Measurements from ENCODE around the gene SLC38A8. TPM values are rescaled to one million over a fixed set of nuclear protein-coding genes. Genes with fewer than 3 reads are reported as not detected.

Gene SLC38A8
- total RNA-seq, 2 donors from 2014 or later, result not detected

DNA sequence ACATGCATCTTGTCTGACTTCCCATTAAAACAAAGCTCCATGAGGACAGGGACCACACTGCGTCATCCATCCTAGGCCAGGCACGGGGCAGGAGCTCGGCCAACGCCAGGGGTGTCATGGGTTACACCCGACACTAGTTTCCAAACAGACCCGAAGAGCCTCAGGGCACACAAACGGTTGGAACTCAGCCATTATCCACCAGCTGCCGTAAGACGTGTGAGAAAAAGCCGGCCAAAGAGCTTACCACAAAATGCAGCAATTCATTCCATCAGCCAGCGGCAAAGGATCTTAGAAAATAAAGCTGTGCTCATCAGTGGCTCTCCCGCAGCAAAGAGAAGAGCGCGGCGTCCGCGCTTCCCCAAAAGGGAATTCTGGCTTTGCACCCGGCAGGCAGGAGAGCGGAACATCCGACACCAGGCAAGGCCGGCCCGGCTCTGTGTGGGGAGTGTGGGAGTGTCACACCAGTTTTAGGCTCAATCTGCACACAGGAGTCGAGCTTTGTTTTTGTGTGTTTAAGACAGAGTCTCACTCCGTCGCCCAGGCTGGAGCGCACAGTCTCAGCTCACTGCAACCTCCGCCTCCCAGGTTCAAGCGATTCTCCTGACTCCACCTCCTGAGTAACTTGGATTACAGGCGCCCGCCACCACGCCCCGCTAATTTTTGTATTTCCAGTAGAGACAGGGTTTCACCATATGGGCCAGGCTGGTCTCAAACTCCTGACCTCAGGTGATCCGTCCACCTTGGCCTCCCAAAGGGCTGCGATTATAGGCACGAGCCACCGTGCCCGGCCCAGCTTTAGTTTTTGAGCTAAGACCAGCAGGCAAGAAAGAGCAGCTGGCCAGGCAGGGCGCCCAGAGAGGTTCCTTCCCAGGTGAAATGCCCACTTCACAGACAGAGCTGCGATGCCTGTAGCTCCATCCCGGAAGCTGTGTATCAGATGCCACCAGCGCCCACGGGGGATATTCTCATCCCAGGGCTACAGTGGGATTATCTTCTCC, 1.5 kb downstream of the SLC38A8 start:
- Mint-ChIP-seq H3K27me3 (ENCODE audit: insufficient read depth) (peaks cover 60% of the 10 kb centered on the region), H3K9me3 (peaks cover 3% of the 10 kb centered on the region), H3K27ac (no peak overlapping the region), H3K4me1 (peaks cover 27% of the 10 kb centered on the region), H3K36me3 (ENCODE audit: low read depth) (no peaks in the 10 kb centered on the region), H3K4me3 (no peak overlapping the region)
- 90 to 93% methylated on average over 34 to 42 of the region's 42 CpGs for whole genome bisulfite sequencing, 2 experiments (ENCODE audit: insufficient coverage in 1 of 2, insufficient read length in 1 of 2)
- Histone ChIP-seq H3K4me1 (ENCODE audit: control insufficient read depth, insufficient read depth, low read length) (peaks cover 14% of the 10 kb centered on the region), H3K9me3 (ENCODE audit: control insufficient read depth, low read length) (no peaks in the 10 kb centered on the region), H3K4me3 (ENCODE audit: low read length) (no peak overlapping the region), H3K9ac (ENCODE audit: extremely low read depth, low read length, poor library complexity, severe bottlenecking) (no peak overlapping the region), H3K27me3 (ENCODE audit: control insufficient read depth, insufficient read depth, low read length, poor library complexity, severe bottlenecking) (peaks cover 50% of the 10 kb centered on the region), H3K27ac (ENCODE audit: low read depth, low read length) (no peak overlapping the region), H3K36me3 (ENCODE audit: control insufficient read depth, insufficient read depth, low read length) (no peaks in the 10 kb centered on the region)
- no peak for DNase-seq
- TF ChIP-seq, protein P1, sequence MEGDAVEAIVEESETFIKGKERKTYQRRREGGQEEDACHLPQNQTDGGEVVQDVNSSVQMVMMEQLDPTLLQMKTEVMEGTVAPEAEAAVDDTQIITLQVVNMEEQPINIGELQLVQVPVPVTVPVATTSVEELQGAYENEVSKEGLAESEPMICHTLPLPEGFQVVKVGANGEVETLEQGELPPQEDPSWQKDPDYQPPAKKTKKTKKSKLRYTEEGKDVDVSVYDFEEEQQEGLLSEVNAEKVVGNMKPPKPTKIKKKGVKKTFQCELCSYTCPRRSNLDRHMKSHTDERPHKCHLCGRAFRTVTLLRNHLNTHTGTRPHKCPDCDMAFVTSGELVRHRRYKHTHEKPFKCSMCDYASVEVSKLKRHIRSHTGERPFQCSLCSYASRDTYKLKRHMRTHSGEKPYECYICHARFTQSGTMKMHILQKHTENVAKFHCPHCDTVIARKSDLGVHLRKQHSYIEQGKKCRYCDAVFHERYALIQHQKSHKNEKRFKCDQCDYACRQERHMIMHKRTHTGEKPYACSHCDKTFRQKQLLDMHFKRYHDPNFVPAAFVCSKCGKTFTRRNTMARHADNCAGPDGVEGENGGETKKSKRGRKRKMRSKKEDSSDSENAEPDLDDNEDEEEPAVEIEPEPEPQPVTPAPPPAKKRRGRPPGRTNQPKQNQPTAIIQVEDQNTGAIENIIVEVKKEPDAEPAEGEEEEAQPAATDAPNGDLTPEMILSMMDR (conservative IDR thresholded peaks at IDR 0.05), result no peak

DNA sequence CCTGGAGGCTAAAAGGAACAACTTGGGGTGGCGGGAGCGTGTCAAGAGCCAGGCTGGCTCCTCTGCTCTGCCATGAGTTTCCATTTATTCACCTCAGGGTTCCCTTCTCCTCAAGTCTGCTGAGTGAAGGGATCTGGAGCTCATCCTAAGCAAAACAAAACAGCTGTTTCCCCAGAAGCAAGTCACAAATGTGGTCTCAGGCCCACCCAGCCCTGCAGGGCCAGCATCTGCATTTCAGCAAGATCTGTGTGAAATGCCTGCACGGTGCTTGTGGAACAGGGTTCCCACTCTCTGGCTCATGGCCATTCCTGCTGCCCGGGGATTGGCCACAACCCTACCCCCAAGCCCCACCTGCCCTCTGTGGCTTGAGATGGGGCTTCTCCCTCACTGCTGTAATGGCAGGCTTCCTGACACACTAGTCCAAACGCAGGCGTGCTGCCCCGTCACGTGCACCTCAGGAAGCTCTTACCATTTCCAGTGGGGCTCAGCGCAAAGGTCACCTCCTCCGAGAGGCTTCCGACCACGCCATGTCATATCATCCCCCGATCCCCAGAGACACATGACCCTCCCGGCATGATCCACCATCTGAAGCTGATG, 2.3 kb downstream of the SLC38A8 start:
- peaks cover 14% of the 10 kb centered on the region for H3K4me1 ChIP-seq (ENCODE audit: control insufficient read depth, insufficient read depth, low read length)
- Mint-ChIP-seq H3K9me3 (peaks cover 10% of the 10 kb centered on the region), H3K27ac (no peak overlapping the region), H3K36me3 (ENCODE audit: low read depth) (no peaks in the 10 kb centered on the region), H3K4me3 (no peak overlapping the region), H3K27me3 (ENCODE audit: insufficient read depth) (peaks cover 66% of the 10 kb centered on the region), H3K4me1 (peaks cover 27% of the 10 kb centered on the region)
- no peak for DNase-seq
- H3K36me3 ChIP-seq (ENCODE audit: control insufficient read depth, insufficient read depth, low read length), result no peaks in the 10 kb centered on the region
- no peak overlapping the region for H3K4me3 ChIP-seq (ENCODE audit: low read length)
- TF ChIP-seq, protein P1 (conservative IDR thresholded peaks at IDR 0.05), result no peak
- H3K27ac ChIP-seq (ENCODE audit: low read depth, low read length), result no peak overlapping the region
- H3K9me3 ChIP-seq (ENCODE audit: control insufficient read depth, low read length), result peaks cover 5% of the 10 kb centered on the region
- WGBS, 2 experiments (ENCODE audit: insufficient coverage in 1 of 2, insufficient read length in 1 of 2), result 93 to 96% methylated on average over 13 to 14 of the region's 14 CpGs
- H3K27me3 ChIP-seq (ENCODE audit: control insufficient read depth, insufficient read depth, low read length, poor library complexity, severe bottlenecking), result peaks cover 50% of the 10 kb centered on the region
- no peak overlapping the region for H3K9ac ChIP-seq (ENCODE audit: extremely low read depth, low read length, poor library complexity, severe bottlenecking)

DNA sequence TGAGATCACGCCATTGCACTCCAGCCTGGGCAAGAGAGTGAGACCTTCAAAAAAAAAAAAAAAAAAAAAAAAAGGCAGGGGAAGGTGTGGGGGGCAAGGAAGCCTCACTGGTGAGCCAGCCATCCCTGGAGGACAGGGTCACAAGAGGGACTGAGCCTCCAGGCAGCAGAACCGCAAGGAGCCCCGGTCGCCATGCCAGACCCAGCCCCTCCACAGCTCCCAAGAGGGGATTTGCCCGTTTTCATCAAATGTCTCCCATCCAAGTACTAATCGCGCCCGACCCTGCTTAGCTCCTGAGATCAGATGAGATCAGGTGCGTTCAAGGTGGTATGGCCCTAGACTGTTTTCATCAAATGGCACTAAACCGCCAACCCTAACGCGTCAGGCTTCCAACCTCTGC, 2.9 kb downstream of the SLC38A8 start:
- WGBS, 2 experiments (ENCODE audit: insufficient coverage in 1 of 2, insufficient read length in 1 of 2), result 90 to 92% methylated on average over 11 to 12 of the region's 12 CpGs

More for the DNA sequence above, 2.9 kb downstream of the SLC38A8 start:
- DNase-seq, result no peak
- Mint-ChIP-seq H3K9me3 (peaks cover 11% of the 10 kb centered on the region), H3K27ac (no peak overlapping the region), H3K27me3 (ENCODE audit: insufficient read depth) (peaks cover 67% of the 10 kb centered on the region), H3K4me1 (peaks cover 23% of the 10 kb centered on the region), H3K4me3 (no peak overlapping the region), H3K36me3 (ENCODE audit: low read depth) (no peaks in the 10 kb centered on the region)
- H3K4me3 ChIP-seq (ENCODE audit: low read length), result no peak overlapping the region
- H3K9ac ChIP-seq (ENCODE audit: extremely low read depth, low read length, poor library complexity, severe bottlenecking), result no peak overlapping the region
- no peaks in the 10 kb centered on the region for H3K36me3 ChIP-seq (ENCODE audit: control insufficient read depth, insufficient read depth, low read length)
- H3K4me1 ChIP-seq (ENCODE audit: control insufficient read depth, insufficient read depth, low read length), result peaks cover 14% of the 10 kb centered on the region
- TF ChIP-seq, protein P1 (conservative IDR thresholded peaks at IDR 0.05), result no peak
- no peak overlapping the region for H3K27ac ChIP-seq (ENCODE audit: low read depth, low read length)
- H3K9me3 ChIP-seq (ENCODE audit: control insufficient read depth, low read length), result peaks cover 5% of the 10 kb centered on the region
- H3K27me3 ChIP-seq (ENCODE audit: control insufficient read depth, insufficient read depth, low read length, poor library complexity, severe bottlenecking), result peaks cover 50% of the 10 kb centered on the region
